Adipose tissue (tissue), 3 donors: Measurements from ENCODE around the gene C1RL. TPM values are rescaled to one million over a fixed set of nuclear protein-coding genes. Genes with fewer than 3 reads are reported as not detected.

Experiments used
- H3K27ac ChIP-seq: one replicate; pipeline ENCODE4 v1.5.1; 2013; ENCODE audit warnings: low read depth, low read length
- WGBS, 3 donors: extraction: QIAGEN DNeasy Blood & Tissue Kit; methylation state at CpG; one replicate each; pipeline ENCODE4 v1.1.7; 2013; 5-methylcytosine and 5-hydroxymethylcytosine counted together
- polyA plus RNA-seq, 3 donors: library from polyadenylated mRNA; stranded (reverse); fragments of 200-250 nt; gene quantifications; one replicate each; pipeline ENCODE4 v1.2.3, GENCODE V29; 2013
- donor health status: healthy with polysubstance abuse.
- donor health status: Bipolar disorder and iron deficiency.
- donor health status: healthy.

Gene C1RL
- polyA plus RNA-seq, 3 donors: 40.8 to 48.5 (median 42.0) TPM

GRCh38 chr12:7142056-7142644 is 33.1 kb upstream of the C1RL start:
- WGBS, 3 donors: 78 to 84% (median 79%) methylated on average over 5 of the region's 5 CpGs

DNA sequence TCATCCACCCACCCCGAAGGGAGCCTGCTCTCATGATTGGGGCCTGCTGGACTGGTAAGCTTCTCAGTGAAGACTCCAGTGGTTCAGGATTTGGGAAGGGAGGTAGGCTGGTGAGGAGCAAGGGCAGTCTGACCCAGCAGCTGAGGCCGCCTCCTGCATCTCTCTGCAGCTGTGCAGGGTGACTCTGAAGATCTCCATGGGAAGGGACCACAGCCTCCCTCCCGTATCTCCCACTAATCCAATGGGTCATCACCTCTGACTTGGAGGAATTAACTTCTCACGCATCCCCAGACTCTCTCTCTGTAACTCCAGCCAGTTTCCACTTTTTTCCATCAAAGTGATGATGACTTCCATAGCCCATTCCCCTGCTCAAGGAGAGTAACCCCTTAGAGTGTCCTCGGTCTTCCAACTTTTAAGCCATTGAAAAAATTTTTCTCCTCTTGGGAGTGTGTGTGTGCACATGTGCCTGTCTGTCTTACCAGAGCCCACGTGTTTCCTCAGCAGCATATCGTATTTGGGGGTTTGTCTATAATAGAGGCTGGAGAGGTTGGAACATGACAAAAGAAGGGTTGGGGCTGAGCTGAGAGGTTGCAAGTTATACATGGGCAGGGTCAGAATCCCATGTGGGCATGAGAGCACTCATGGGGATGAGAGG is 32.5 kb upstream of the C1RL start:
- WGBS, 3 donors: 84 to 87% (median 86%) methylated on average over 7 of the region's 7 CpGs
- no peak overlapping the region for H3K27ac ChIP-seq

More at GRCh38 chr12:7142056-7142644, 33.1 kb upstream of the C1RL start:
- H3K27ac ChIP-seq: no peak overlapping the region

GRCh38 chr12:7139200-7139599 is 30.2 kb upstream of the C1RL start:
- 75 to 95% (median 95%) methylated on average over 2 of the region's 2 CpGs for WGBS, 3 donors
- no peak overlapping the region for H3K27ac ChIP-seq

GRCh38 chr12:7137908-7138307 is 28.9 kb upstream of the C1RL start:
- 66 to 78% (median 67%) methylated on average over 4 of the region's 4 CpGs for WGBS, 3 donors
- no peak overlapping the region for H3K27ac ChIP-seq

- 90 to 94% (median 90%) methylated on average over 3 of the region's 3 CpGs for WGBS, 3 donors
- no peak overlapping the region for H3K27ac ChIP-seq
Observed at GRCh38 chr12:7136676-7137075, 27.7 kb upstream of the C1RL start.

DNA sequence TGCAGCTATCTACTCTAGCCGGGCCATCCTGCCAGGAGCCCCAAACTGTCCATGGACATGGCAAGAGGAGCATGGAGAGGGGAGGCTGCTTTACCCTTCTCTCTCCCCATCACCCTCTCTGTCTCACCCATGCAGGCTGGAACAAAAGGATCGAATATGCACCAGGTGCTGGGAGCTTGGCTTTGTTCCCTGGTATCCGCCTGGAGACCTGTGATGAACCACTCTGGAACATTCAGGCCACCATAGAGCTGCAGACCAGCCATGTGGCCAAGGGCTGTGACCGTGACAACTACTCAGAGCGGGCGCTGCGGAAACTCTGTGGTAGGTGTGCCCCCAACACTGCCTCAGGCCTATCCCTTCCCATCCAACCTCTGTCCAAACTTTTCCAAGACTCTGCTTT is 27.1 kb upstream of the C1RL start:
- 88 to 96% (median 94%) methylated on average over 7 of the region's 7 CpGs for WGBS, 3 donors

DNA sequence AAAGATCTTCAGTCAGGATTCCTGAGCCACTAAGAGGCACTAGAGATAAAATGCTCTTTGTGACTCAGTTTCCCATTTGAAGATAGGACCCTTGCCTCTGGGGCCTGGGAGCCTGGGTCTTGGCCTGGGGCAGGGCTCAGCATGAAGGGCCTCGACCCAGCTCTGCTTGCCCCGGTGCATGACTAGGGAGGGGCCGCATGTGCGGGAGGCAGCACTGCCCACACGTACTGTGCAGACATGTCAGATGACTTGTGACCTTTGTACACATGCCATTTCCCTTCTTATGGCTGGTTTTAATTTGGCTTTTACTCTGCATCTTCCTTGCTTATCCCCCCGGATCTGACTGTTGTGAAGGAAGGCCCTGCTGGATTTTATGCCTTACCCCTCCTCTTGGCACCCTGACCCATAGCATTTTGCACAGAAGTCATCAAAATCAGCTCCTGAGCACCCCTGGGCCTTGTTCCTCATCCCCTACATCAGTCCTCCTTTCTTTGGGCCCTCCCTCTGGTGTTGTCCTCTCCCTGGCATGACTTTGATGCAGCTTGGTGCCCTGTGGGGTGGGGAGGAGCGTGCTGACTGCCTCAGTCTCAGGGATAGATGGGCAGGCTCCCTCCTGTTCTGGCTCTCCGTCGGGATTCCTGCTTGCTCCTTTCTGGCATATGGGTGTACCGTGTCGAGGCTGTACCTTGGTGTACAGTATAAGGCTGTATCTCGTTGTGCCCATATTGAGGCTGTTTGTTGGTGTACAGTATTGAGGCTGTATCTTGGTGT is 25.6 kb upstream of the C1RL start:
- H3K27ac ChIP-seq: no peak overlapping the region
- 82 to 90% (median 84%) methylated on average over 12 of the region's 12 CpGs for WGBS, 3 donors

More for the DNA sequence above, 27.1 kb upstream of the C1RL start:
- H3K27ac ChIP-seq: no peak overlapping the region

- no peak overlapping the region for H3K27ac ChIP-seq
- 24 to 51% (median 33%) methylated on average over 7 of the region's 7 CpGs for WGBS, 3 donors
Observed at GRCh38 chr12:7131502-7131866, 22.5 kb upstream of the C1RL start.

- WGBS, 3 donors: 2% methylated on average over 32 of the region's 32 CpGs
- H3K27ac ChIP-seq: no peak overlapping the region
Observed at GRCh38 chr12:7130701-7131501, 21.9 kb upstream of the C1RL start.

DNA sequence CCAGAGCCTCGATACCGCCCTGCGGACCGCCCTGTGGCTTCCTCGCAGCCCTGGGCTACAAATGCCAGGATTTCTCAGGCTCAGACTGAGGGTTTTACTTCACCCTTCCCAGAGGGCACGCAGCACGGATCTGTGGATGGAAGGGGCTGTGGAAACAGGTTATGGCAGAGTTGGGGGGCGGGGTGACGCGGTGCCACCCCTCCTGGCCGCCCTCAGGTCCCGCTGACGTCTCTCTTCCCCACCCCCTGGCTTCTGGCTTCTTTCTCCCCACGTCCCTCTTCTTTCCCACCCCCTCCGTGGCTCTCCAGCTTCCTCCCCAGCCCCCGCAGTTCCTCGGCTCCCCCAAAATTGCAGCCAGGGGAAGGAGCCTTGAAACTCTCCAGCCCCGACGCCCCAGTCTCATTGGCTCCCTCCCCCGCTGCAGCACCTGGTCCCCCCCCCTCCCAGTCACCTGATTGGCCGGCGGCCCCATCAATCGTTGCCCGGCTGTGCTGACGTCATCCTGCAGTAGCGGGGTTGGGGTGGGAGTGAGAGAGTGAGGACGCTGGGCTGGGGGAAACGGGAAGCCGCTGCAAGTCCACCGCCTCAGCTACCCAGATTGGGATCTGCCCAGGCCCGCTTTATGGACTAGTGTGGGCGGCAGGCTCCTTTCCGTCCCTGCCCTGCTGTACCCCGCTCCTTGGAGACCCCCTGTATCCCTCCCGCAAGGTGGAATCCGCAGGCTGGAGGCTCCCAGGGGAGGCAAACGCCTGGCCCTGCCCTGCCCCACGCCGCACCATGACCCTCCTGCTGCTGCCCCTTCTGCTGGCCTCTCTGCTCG is 21.1 kb upstream of the C1RL start, which contains the start of gene CLSTN3:
CLSTN3 (plus strand) TSS at position 500 of the 820 bp plus-strand sequence; CDS start at position 778, 278 bp downstream.
- peak within 1 kb of the TSS; percentile 35 for H3K27ac ChIP-seq
- 0% methylated on average over 36 to 40 of the region's 40 CpGs for WGBS, 3 donors

DNA sequence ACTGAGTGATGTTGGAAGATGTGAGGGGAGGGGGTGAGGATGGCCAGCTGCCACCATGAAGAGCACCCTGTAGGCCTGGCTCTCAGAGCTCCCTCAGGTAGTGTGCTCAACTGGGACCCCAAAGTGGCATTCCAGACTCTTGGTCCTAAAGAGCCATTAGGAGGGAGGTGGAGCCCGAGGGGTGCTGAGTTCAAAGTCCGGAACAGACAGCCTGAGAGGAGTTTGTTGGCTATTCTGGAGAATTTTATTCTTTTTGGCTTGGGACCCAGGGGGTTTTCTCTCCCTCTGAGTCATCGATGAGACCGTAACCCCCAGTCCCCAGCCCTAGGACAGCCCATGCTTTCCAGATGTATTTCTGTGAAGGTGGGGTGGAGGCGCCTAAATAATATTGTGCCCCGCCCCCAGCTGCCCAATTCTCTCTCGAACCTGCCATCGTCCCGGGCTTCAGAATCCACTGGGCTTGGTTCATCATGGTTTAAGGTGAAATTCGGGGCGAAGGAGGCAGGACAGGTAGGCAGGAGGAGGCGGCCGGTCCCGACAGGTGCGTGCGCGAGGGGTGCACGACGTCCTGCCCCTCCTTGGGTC is 20.4 kb upstream of the C1RL start:
- H3K27ac ChIP-seq: no peak overlapping the region
- WGBS, 3 donors: 3 to 7% (median 5%) methylated on average over 19 of the region's 19 CpGs

DNA sequence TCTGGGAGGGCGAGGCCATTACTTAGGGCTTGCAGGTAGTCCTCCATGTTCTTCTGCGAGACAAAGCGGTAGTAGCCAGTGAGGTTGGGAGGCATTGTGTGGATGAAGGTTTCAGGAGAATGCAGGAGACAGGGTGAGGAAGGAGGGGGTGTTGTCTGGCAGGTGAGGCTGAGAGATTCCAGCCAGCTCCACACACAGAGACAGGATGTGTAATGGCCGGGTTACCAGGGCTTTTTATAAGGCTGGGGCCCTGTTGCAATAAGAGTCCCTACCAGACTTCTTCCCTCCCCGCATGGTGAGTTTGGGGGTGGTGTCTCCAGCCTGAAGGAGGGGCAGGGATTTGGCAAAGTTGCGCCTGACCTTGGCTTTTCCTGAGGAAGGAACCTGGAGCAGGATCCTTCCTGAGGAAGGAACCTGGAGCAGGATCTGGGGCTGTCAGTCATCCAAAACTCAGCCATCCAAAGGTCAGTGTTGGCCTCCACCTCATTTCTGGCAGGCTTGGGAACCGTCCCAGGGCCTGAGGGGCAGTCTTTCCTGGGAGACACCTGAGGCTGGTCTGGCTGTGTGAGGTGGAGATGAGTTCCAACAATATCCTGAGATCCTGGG is 19.8 kb upstream of the C1RL start, which contains the start of gene RBP5:
RBP5 (minus strand) TSS at position 209 of the 606 bp plus-strand sequence; CDS start at position 95, 114 bp downstream.
- no peak within 1 kb of the TSS for H3K27ac ChIP-seq
- WGBS, 3 donors: 61 to 65% (median 62%) methylated on average over 7 of the region's 7 CpGs

DNA sequence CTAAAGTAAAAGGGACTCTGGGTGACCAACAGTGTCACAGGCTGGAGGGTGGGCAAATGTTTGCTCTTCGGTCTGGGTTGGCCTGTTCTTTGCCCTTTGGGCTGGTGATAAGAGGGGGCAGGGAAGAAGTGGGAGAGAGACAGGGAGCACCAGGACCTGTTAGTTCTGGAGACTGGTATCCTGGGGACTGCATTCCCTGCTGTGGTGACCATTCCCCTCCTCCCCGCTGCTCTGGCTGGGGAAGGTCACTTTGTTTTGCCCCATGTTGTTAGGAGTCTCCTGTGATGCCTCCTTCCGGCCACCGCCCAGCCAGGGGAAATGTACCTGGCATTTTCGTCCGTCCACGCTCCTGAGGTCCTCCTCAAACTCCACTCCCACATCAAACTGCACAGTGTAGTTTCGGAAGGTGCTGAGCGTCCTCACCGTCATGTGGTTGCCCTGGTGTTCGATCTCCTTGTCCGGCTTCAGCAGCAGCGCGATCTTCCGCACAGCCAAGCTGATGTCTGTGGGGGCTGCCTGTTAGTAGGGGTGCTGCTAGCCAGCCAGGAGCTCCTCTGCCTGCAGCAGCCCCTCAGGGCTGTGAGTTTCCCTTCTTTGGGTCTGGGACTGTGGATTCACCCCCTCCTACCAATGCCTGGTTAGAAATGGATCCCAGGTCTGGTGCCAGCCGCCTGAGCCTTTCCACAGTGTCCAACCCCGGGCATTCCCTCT is 19.1 kb upstream of the C1RL start:
- no peak overlapping the region for H3K27ac ChIP-seq
- 79 to 83% (median 81%) methylated on average over 16 to 17 of the region's 17 CpGs for WGBS, 3 donors

- H3K27ac ChIP-seq: no peak overlapping the region
- WGBS, 3 donors: 73 to 100% (median 89%) methylated on average over 4 of the region's 4 CpGs
Observed at GRCh38 chr12:7125632-7126227, 16.7 kb upstream of the C1RL start.

DNA sequence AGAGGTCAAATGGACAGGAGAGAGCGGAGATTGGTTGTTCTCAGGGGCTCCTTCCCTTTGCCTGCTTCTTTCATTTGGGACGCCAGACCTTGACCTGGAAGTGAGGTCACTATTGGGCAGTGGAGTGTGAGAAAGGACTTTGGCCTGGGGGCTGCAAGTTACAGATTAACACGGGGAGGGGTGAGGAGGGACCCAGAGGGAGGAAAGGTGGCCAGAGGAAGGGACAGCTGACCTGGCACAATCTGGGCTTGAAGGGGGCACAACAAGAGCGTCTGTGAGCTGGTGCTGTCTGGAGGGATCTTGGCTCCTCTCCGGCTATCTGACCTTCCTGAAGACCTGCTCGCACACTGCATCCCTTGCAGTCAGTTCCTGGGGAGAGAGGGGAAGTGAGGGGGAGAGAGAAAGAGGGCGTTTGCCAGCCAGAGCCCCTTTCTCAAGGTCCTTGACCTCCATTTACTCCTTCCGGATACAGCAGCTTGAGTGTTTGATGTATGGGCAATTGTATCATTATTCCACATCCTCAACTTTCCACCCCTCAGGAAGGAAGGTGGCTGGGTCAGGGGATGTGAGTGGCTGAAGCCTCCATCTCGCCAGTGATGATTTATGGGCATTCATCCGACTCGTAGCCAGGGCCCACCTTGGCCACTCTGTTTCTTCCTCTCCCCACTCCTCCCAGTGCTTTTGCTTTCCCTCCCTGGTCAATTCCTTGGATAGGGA is 14.9 kb upstream of the C1RL start:
- H3K27ac ChIP-seq: no peak overlapping the region
- 50 to 67% (median 55%) methylated on average over 11 of the region's 11 CpGs for WGBS, 3 donors
